ENCODE measurements around the gene TLE6. TPM values are rescaled to one million over a fixed set of nuclear protein-coding genes. Genes with fewer than 3 reads are reported as not detected.

The TLE6 gene
- total and polyA plus RNA-seq, 2 of the 8 experiments (the other 6 are each of a cell fraction or from before 2014, with no cell fraction given), result 2.5 to 2.9 TPM

GRCh38 chr19:3024870-3025548 is 47.6 kb downstream of the TLE6 start:
- peak overlapping the region; percentile 95 for H3K18ac ChIP-seq (ENCODE audit: extremely low read depth, low read length)
- peak overlapping the region; percentile 71 for H3K4ac ChIP-seq (replicated peaks; ENCODE audit: insufficient read length, low read depth, low read length)
- H4K8ac ChIP-seq (ENCODE audit: extremely low read depth, insufficient read depth, low read length), result no peak overlapping the region
- H3K79me1 ChIP-seq (ENCODE audit: low read depth, low read length), result no peaks in the 10 kb centered on the region
- peak overlapping the region; percentile 10 for H4K5ac ChIP-seq (ENCODE audit: insufficient read length, low read depth, low read length)
- H3K36me3 ChIP-seq (ENCODE audit: control insufficient read depth in 2 of 4, insufficient read depth in 4 of 4, low read length in 3 of 4), result no peaks in the 10 kb centered on the region
- H3K27ac ChIP-seq (ENCODE audit: low read depth, low read length), result no peak overlapping the region
- H3K4me3 ChIP-seq (ENCODE audit: extremely low read depth in 1 of 4, insufficient read depth in 2 of 4, low read depth in 3 of 4, low read length in 4 of 4), result peak overlapping the region; percentile 4 to 46 (median 8); a peak in 5 of 8 replicates
- peak overlapping the region; percentile 20; the same call in 1 of the 2 replicates for H2BK15ac ChIP-seq (ENCODE audit: low read length)
- H4K20me1 ChIP-seq (replicated peaks in 1 of 2; ENCODE audit: control insufficient read depth in 1 of 2, insufficient read depth in 2 of 2, low read length in 2 of 2), result no peaks in the 10 kb centered on the region
- peaks cover 0 to 18% (median 13%) of the 10 kb centered on the region in 4 experiments; a peak in 6 of 7 replicates for H3K4me1 ChIP-seq (replicated peaks in 1 of 4; ENCODE audit: control insufficient read depth in 3 of 4, insufficient read depth in 4 of 4, low read length in 3 of 4)
- peak overlapping the region; percentile 74 to 80 for H3K4me2 ChIP-seq (ENCODE audit: insufficient read depth in 1 of 2, low read depth in 2 of 2, low read length in 2 of 2)
- peaks cover 9% of the 10 kb centered on the region; the same call in 1 of the 2 replicates for H3K23me2 ChIP-seq (ENCODE audit: low read depth, low read length)
- peak overlapping the region; percentile 90; the same call in 1 of the 2 replicates for H2BK12ac ChIP-seq (ENCODE audit: low read depth, low read length)
- 26% methylated on average over 22 of the region's 30 CpGs; no CpG with 5 or more reads in 1 of the 2 experiments for WGBS, 2 experiments (ENCODE audit: extremely low coverage in 1 of 2, insufficient coverage in 1 of 2, insufficient read length in 1 of 2, insufficient replicate concordance in 2 of 2, low coverage in 1 of 2, low lambda C conversion rate in 2 of 2, missing lambda C conversion rate in 1 of 2)
- no peaks in the 10 kb centered on the region for H3K79me2 ChIP-seq (ENCODE audit: control insufficient read depth in 1 of 2, insufficient read depth in 2 of 2, low read length in 2 of 2)
- peak overlapping the region; percentile 76 for H4K91ac ChIP-seq (replicated peaks; ENCODE audit: insufficient read length, low read length)
- H3K14ac ChIP-seq (ENCODE audit: insufficient read length), result no peak overlapping the region
- H2BK120ac ChIP-seq (replicated peaks; ENCODE audit: low read depth, low read length), result peak overlapping the region; percentile 24
- no peak overlapping the region for H2BK20ac ChIP-seq (ENCODE audit: low read length)
- H2AK5ac ChIP-seq (ENCODE audit: low read depth, low read length), result no peak overlapping the region
- H3K27me3 ChIP-seq (replicated peaks in 1 of 4; ENCODE audit: control insufficient read depth in 3 of 4, extremely low read depth in 1 of 4, insufficient read depth in 3 of 4, low read length in 3 of 4), result peaks cover 9 to 43% (median 35%) of the 10 kb centered on the region in 4 experiments
- no peak for FAIRE-seq
- DNase-seq (ENCODE audit: low read depth in 1 of 2, low spot score in 2 of 2), result peak in 1 of 2 experiments; percentile 67
- no peak overlapping the region for H3K23ac ChIP-seq (ENCODE audit: insufficient read length)
- no peak overlapping the region for H3K9ac ChIP-seq (replicated peaks in 1 of 4; ENCODE audit: extremely low read depth in 1 of 4, low read depth in 3 of 4, low read length in 3 of 4)
- no peak overlapping the region for H3K56ac ChIP-seq (replicated peaks; ENCODE audit: insufficient read length, low read depth, low read length)
- peak overlapping the region; percentile 55; the same call in 1 of the 2 replicates for H2BK5ac ChIP-seq (ENCODE audit: low read depth, low read length)
- ChIA-PET POLR2A (ENCODE audit: partially characterized antibody) (interaction anchor here (0.8 to 2.8 kb wide), 4 partner anchors 9 to 38 kb away, joined by 3 to 20 read pairs (median 7); no protein-coding TSS in a partner anchor), CTCF (ENCODE audit: partially characterized antibody) (interaction anchor here (0.6 to 2.4 kb wide), 12 partner anchors 10 to 137 kb away, joined by 3 to 10 read pairs (median 4); no protein-coding TSS in a partner anchor)
- no peaks in the 10 kb centered on the region for H3K9me3 ChIP-seq (ENCODE audit: insufficient read depth in 2 of 2, low read depth in 1 of 2, low read length in 1 of 2)
- H2AFZ ChIP-seq (ENCODE audit: low read length), result peak overlapping the region; percentile 61
- TF ChIP-seq ASH2L (IDR thresholded peaks at IDR 0.05; ENCODE audit: low read length) (no peak), HDAC6 (IDR thresholded peaks at IDR 0.05; ENCODE audit: low read depth, low read length) (no peak), TCF12 (IDR thresholded peaks at IDR 0.05; ENCODE audit: low read depth, low read length) (no peak), SIX5 (IDR thresholded peaks at IDR 0.05; ENCODE audit: low read depth, low read length) (no peak), EGR1 (IDR thresholded peaks at IDR 0.05; ENCODE audit: borderline replicate concordance, low read depth, low read length) (no peak), MAX (IDR thresholded peaks at IDR 0.05) (no peak), BACH1 (IDR thresholded peaks at IDR 0.05; ENCODE audit: low read length) (no peak), CREB1 (IDR thresholded peaks at IDR 0.05) (no peak), CTCF (IDR thresholded peaks at IDR 0.05; ENCODE audit: control extremely low read depth in 1 of 3, insufficient read depth in 1 of 3, low read depth in 1 of 3, low read length in 3 of 3) (no peak), SP1 (IDR thresholded peaks at IDR 0.05; ENCODE audit: low read depth, low read length) (no peak)
